Transverse colon (tissue), 4 donors: ENCODE results near the gene CDC20. TPM values are rescaled to one million over a fixed set of nuclear protein-coding genes. Genes with fewer than 3 reads are reported as not detected.

Source experiments
- DNase-seq: peaks from one replicate; pipeline ENCODE4 v3.0.0-alpha.2; 2019
- H3K27ac ChIP-seq, 4 donors: fragments of 200-600 bp; sonication (generic); 2 replicates each; pipeline ENCODE4 v1.5.1; 2016 to 2018; ENCODE audit warnings: inconsistent platforms in 4 of 4
- H3K27me3 ChIP-seq: fragments of 200-600 bp; sonication (generic); 2 replicates; pipeline ENCODE4 v1.5.1; 2017; ENCODE audit warnings: inconsistent platforms
- H3K36me3 ChIP-seq, 4 donors: fragments of 200-600 bp; sonication (generic); 2 replicates each; pipeline ENCODE4 v1.5.1; 2017 to 2019; ENCODE audit warnings: inconsistent platforms in 4 of 4
- H3K4me1 ChIP-seq, 4 donors: fragments of 200-600 bp; sonication (generic); 2 replicates each; pipeline ENCODE4 v1.5.1; 2017 to 2020; ENCODE audit warnings: inconsistent platforms in 4 of 4
- H3K4me3 ChIP-seq, 4 donors: fragments of 200-600 bp; sonication (generic); 1 replicate in 1 of 4; 2 replicates in 3 of 4; pipeline versions ENCODE4 v1.5.1 to v1.6.1; 2017 to 2019; ENCODE audit warnings: inconsistent platforms in 4 of 4
- H3K9me3 ChIP-seq, 2 donors: fragments of 200-600 bp; sonication (generic); 2 replicates each; pipeline ENCODE4 v1.5.1; 2017 to 2019; ENCODE audit warnings: inconsistent platforms in 2 of 2
- EP300 ChIP-seq: sonication (generic); formaldehyde crosslinking; IDR thresholded peaks from one replicate; pipeline ENCODE4 v1.6.1; 2017; ENCODE audit warnings: antibody characterized with exemption, low read depth
- POLR2A ChIP-seq: fragments of 450-650 bp; IDR thresholded peaks from one replicate; pipeline ENCODE4 v1.6.1; 2016; ENCODE audit warnings: antibody characterized with exemption, mild to moderate bottlenecking, moderate library complexity
- POLR2AphosphoS5 ChIP-seq, 3 donors: sonication (generic); formaldehyde crosslinking; IDR thresholded peaks; one replicate each; pipeline ENCODE4 v1.6.1; 2016; ENCODE audit warnings: antibody characterized with exemption in 3 of 3
- WGBS, 2 donors: methylation state at CpG; one replicate each; pipeline ENCODE4 v1.1.5; 2018; ENCODE audit warnings: low coverage in 1 of 2; 5-methylcytosine and 5-hydroxymethylcytosine counted together
- in situ Hi-C, 4 donors: fragments of 200-750 bp; cut with MboI; loops; one replicate each; pipeline versions ENCODE4 v1.15.0 to v1.15.1; 2017; ENCODE audit warnings: low sequenced_read_pairs in 3 of 4, low pct_ligation_motif_present in 1 of 4, low pct_unique_long_range_greater_than_20kb in 1 of 4
- intact Hi-C: fragments of 100-400 bp; cut with DNase I; formaldehyde crosslinking; loops from one replicate; pipeline ENCODE4 v1.15.1; 2023; ENCODE audit warnings: low total_unique reads
- total RNA-seq, 4 donors: library from RNA; depleted of rRNA; stranded (reverse); fragments of >200 nt; gene quantifications; one replicate each; pipeline ENCODE4 v1.1.0, GENCODE V29; 2016
- TF ChIP-seq, protein P1 (sequence below), 5 experiments: fragments of 200-600 bp in 3 of 5; fragments of 450-650 bp in 2 of 5; sonication (generic) in 3 of 5; IDR thresholded peaks; 1 replicate in 2 of 5; 2 replicates in 3 of 5; pipeline ENCODE4 v1.5.1; 2016 to 2017; ENCODE audit warnings: antibody characterized with exemption in 5 of 5, inconsistent platforms in 3 of 5, mild to moderate bottlenecking in 2 of 5, moderate library complexity in 1 of 5

CDC20 gene
- total RNA-seq, 4 donors from 2014 or later, result 2.9 to 38.4 (median 4.5) TPM; not detected in 1

DNA sequence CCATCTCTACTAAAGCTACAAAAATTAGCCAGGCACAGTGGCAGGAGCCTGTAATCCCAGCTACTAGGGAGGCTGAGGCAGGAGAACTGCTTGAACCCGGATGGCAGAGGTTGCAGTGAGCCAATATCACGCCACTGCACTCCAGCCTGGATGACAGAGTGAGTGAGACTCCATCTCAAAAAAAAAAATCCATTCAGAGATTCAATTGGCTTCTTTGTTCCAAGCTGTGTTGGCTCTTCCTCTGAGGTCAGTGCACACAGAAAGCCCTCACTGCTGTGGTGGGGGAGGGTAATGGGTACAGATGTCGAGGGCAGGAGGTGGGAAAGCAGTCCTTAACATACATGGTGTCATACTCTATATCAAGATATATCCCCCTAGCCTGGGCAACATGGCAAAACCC, 43.3 kb upstream of the CDC20 start:
- peaks cover 0 to 13% (median 7%) of the 10 kb centered on the region in 4 donors for H3K4me1 ChIP-seq
- no peaks in the 10 kb centered on the region for H3K9me3 ChIP-seq
- intact Hi-C loops, result no loop called here
- no peak overlapping the region for H3K27ac ChIP-seq
- no peaks in the 10 kb centered on the region for H3K27me3 ChIP-seq
- H3K36me3 ChIP-seq, result no peaks in the 10 kb centered on the region
- WGBS, 2 donors, result 90 to 100% methylated on average over 1 to 3 of the region's 3 CpGs
- DNase-seq, result no peak
- in situ Hi-C loops, result no loop called here
- H3K4me3 ChIP-seq, result no peak overlapping the region
- TF ChIP-seq, protein P1, sequence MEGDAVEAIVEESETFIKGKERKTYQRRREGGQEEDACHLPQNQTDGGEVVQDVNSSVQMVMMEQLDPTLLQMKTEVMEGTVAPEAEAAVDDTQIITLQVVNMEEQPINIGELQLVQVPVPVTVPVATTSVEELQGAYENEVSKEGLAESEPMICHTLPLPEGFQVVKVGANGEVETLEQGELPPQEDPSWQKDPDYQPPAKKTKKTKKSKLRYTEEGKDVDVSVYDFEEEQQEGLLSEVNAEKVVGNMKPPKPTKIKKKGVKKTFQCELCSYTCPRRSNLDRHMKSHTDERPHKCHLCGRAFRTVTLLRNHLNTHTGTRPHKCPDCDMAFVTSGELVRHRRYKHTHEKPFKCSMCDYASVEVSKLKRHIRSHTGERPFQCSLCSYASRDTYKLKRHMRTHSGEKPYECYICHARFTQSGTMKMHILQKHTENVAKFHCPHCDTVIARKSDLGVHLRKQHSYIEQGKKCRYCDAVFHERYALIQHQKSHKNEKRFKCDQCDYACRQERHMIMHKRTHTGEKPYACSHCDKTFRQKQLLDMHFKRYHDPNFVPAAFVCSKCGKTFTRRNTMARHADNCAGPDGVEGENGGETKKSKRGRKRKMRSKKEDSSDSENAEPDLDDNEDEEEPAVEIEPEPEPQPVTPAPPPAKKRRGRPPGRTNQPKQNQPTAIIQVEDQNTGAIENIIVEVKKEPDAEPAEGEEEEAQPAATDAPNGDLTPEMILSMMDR (IDR thresholded peaks at IDR 0.05), result no peak
- TF ChIP-seq POLR2AphosphoS5 (IDR thresholded peaks at IDR 0.05), result no peak
- no peak for TF ChIP-seq POLR2A
- no peak for TF ChIP-seq EP300

DNA sequence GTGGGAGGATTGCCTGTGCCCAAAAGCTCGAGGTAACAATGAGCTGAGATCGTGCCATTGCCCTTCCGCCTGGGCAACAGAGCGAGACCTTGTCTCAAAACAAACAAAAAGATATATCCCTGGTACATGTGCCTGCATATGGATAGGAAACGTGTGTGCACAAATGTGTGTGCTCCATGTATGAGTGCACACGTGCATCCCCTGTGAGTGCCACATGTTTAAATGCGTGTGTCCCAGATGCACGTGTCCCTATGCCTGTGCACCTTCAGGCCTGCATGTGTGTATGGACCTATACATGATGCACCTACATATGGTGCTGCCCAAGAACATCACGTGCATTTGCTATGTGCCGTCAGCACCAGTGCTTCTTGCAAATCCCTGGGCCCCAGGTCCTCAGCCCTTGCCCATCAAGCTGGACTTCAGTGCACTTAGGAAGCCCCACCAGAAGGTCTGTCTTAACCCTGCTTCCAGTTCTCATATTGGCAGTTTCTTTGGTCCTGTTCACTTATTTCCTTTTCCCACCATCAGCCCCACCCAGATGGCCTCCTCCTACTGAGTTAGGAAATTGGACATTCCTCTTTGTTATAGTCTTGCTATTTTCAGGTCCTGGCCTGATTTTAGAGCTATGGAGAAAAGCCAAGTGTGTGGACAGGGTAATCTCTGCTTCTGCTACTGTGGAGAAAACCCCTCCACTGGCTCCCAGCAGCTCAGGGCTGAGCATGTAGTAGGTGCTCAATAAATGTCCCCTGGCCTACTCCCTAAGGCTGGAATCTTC, 42.6 kb upstream of the CDC20 start:
- intact Hi-C loops, result no loop called here
- Histone ChIP-seq H3K27me3 (no peaks in the 10 kb centered on the region), H3K9me3 (no peaks in the 10 kb centered on the region), H3K4me3 (no peak overlapping the region), H3K4me1 (peaks cover 0 to 13% (median 7%) of the 10 kb centered on the region in 4 donors), H3K36me3 (no peaks in the 10 kb centered on the region), H3K27ac (no peak overlapping the region)
- DNase-seq, result no peak
- TF ChIP-seq EP300 (no peak), POLR2AphosphoS5 (IDR thresholded peaks at IDR 0.05) (no peak), POLR2A (no peak)
- TF ChIP-seq, protein P1 (IDR thresholded peaks at IDR 0.05), result no peak
- in situ Hi-C loops, result no loop called here
- WGBS, 2 donors, result 76 to 87% methylated on average over 3 to 10 of the region's 10 CpGs

DNA sequence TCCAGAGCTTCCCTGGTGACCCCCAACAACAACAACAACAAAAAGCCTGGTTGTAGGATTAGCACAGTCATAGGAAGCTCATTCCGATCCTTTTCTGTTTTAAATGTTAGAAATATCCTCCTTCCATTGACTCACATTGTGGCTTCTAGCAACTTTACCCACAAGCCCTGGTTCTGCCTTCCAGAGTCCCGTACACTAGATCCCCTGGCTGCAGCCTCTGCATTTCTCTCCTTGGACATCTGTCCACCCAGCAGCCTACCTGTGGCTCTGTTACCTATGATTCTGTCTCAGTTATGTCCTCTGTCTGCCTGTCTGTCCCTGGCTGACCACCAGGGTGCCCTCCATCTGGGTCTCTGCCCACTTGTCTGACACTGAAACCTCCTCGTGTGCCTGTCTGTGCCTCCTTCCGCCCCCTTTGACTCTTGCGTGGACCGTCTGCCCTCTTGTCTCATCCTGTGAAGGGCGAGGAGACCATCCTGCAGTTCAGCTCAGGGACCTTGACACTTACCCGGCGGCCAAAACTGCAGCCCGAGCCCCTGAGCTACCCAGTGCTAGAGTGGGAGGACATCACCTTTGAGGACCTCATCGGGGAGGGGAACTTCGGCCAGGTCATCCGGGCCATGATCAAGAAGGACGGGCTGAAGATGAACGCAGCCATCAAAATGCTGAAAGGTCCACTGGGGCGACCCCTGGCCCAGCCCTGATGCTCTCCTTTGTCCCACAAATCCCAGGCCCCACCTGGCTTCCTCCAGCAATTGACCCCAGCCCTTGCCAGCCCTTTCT, 41.9 kb upstream of the CDC20 start:
- H3K27ac ChIP-seq, result no peak overlapping the region
- no peak for DNase-seq
- WGBS, 2 donors, result 84 to 100% methylated on average over 2 to 16 of the region's 16 CpGs
- H3K4me1 ChIP-seq, result peaks cover 0 to 13% (median 7%) of the 10 kb centered on the region in 4 donors
- TF ChIP-seq, protein P1 (IDR thresholded peaks at IDR 0.05), result no peak
- TF ChIP-seq POLR2AphosphoS5 (IDR thresholded peaks at IDR 0.05), result no peak
- TF ChIP-seq EP300, result no peak
- no peak for TF ChIP-seq POLR2A
- in situ Hi-C loops, result no loop called here
- no peaks in the 10 kb centered on the region for H3K36me3 ChIP-seq
- H3K4me3 ChIP-seq, result no peak overlapping the region
- no peaks in the 10 kb centered on the region for H3K27me3 ChIP-seq
- intact Hi-C loops, result no loop called here
- H3K9me3 ChIP-seq, result no peaks in the 10 kb centered on the region

DNA sequence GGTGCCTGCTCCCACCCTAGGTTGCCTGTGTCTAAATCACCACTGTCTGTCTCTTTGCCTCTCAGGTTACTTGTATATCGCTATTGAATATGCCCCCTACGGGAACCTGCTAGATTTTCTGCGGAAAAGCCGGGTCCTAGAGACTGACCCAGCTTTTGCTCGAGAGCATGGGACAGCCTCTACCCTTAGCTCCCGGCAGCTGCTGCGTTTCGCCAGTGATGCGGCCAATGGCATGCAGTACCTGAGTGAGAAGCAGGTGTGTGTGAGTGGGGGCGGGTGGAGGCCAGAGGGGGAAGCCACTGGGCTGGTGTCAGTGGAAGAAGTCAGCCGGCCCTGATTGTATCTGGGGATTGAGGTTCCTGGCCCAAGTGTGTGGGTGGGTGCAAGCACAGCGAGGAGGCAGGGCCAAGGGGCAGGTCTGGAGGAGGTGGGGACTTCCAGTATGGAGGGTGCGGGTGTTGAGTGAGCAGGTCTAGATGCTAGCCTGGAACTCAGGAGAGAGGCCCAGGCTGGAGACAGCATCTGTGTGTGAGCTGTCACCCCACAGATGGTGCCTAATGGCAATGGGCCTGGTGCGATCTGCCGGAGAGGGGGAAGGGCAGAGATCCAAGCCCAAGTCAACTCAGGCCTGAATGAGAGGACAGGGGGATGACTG, 40.8 kb upstream of the CDC20 start:
- WGBS, 2 donors, result 90% methylated on average over 15 of the region's 15 CpGs; no CpG with 5 or more reads in 1 of the 2 donors
- H3K4me3 ChIP-seq, result no peak overlapping the region
- H3K27ac ChIP-seq, result no peak overlapping the region
- H3K4me1 ChIP-seq, result peaks cover 0 to 13% (median 7%) of the 10 kb centered on the region in 4 donors
- TF ChIP-seq POLR2A (no peak), EP300 (no peak), POLR2AphosphoS5 (IDR thresholded peaks at IDR 0.05) (no peak)
- TF ChIP-seq, protein P1 (IDR thresholded peaks at IDR 0.05), result no peak
- no peak for DNase-seq
- H3K27me3 ChIP-seq, result no peaks in the 10 kb centered on the region
- no peaks in the 10 kb centered on the region for H3K9me3 ChIP-seq
- intact Hi-C loops, result no loop called here
- no peaks in the 10 kb centered on the region for H3K36me3 ChIP-seq
- in situ Hi-C loops, result no loop called here
